HUES6 (cell line): ENCODE results near the gene ANKRD34A.
A peak's percentile ranks its signal among the peaks of the same experiment; 100 is the strongest.
"Not testable (repeated sequence)": the region's sequence is repeated elsewhere in the genome, so short reads cannot be mapped to it uniquely, and the experiment has no call there.

Source experiments
- H3K27ac ChIP-seq: 2 replicates; pipeline ENCODE4 v1.7.0; 2013; ENCODE audit warnings: low read depth, mild to moderate bottlenecking, low read length, inconsistent platforms
- H3K27me3 ChIP-seq: 2 replicates; pipeline ENCODE4 v1.6.1; 2013; ENCODE audit warnings: low read length; ENCODE audit not compliant: control insufficient read depth, insufficient read depth
- H3K36me3 ChIP-seq: 2 replicates; pipeline ENCODE4 v1.6.1; 2013; ENCODE audit warnings: low read length; ENCODE audit not compliant: control insufficient read depth, insufficient read depth
- H3K4me1 ChIP-seq: 2 replicates; pipeline ENCODE4 v1.6.1; 2013; ENCODE audit warnings: low read length; ENCODE audit not compliant: control insufficient read depth, insufficient read depth
- H3K4me3 ChIP-seq: 2 replicates; pipeline ENCODE4 v1.5.1; 2013; ENCODE audit warnings: low read depth, low read length
- H3K9ac ChIP-seq: one replicate; pipeline ENCODE4 v1.6.1; 2013; ENCODE audit warnings: mild to moderate bottlenecking, low read length
- H3K9me3 ChIP-seq: 2 replicates; pipeline ENCODE4 v1.6.1; 2013; ENCODE audit warnings: low read depth, low read length; ENCODE audit not compliant: control insufficient read depth, insufficient read depth

ANKRD34A gene

GRCh38 chr1:145936247-145936646, 28.1 kb downstream of the ANKRD34A start:
- H3K27ac ChIP-seq = no peak overlapping the region
- no peaks in the 10 kb centered on the region for H3K9me3 ChIP-seq
- H3K36me3 ChIP-seq = peaks cover 4% of the 10 kb centered on the region; the same call in 1 of the 2 replicates

GRCh38 chr1:145935708-145936107, 28.7 kb downstream of the ANKRD34A start:
- H3K4me3 ChIP-seq = no peak overlapping the region
- no peak overlapping the region for H3K27ac ChIP-seq
- peaks cover 22% of the 10 kb centered on the region for H3K4me1 ChIP-seq
- no peaks in the 10 kb centered on the region for H3K9me3 ChIP-seq
- H3K27me3 ChIP-seq = no peaks in the 10 kb centered on the region
- H3K36me3 ChIP-seq = peaks cover 4% of the 10 kb centered on the region; the same call in 1 of the 2 replicates
- no peak overlapping the region for H3K9ac ChIP-seq

More at GRCh38 chr1:145936247-145936646, 28.1 kb downstream of the ANKRD34A start:
- Histone ChIP-seq H3K4me1 (peaks cover 22% of the 10 kb centered on the region), H3K27me3 (no peaks in the 10 kb centered on the region), H3K9ac (peak overlapping the region; percentile 37), H3K4me3 (no peak overlapping the region)

- peaks cover 27% of the 10 kb centered on the region for H3K4me1 ChIP-seq
- H3K9ac ChIP-seq = peak overlapping the region; percentile 63
- H3K27ac ChIP-seq, H3K36me3 ChIP-seq, H3K27me3 ChIP-seq, H3K9me3 ChIP-seq: not testable (repeated sequence)
- 0 out of 2 replicates have a peak overlapping the region, but pooled peaks have one; percentile 30 for H3K4me3 ChIP-seq
Observed at GRCh38 chr1:145932522-145933009, 31.8 kb downstream of the ANKRD34A start.

GRCh38 chr1:145927916-145928643, 36.3 kb downstream of the ANKRD34A start:
- no peaks in the 10 kb centered on the region for H3K9me3 ChIP-seq
- peaks cover 23% of the 10 kb centered on the region for H3K36me3 ChIP-seq
- H3K27me3 ChIP-seq = no peaks in the 10 kb centered on the region
- H3K4me1 ChIP-seq = peaks cover 10% of the 10 kb centered on the region
- peak overlapping the region; percentile 96 for H3K27ac ChIP-seq
- peak overlapping the region; percentile 91 for H3K9ac ChIP-seq
- H3K4me3 ChIP-seq = peak overlapping the region; percentile 89

- H3K4me1 ChIP-seq = 0 out of 2 replicates have a peak, but pooled peaks cover 5% of the 10 kb centered on the region
- peak within 1 kb of the TSS; percentile 89 for H3K4me3 ChIP-seq
- no peaks in the 10 kb centered on the region for H3K27me3 ChIP-seq
- H3K9ac ChIP-seq = peak within 1 kb of the TSS; percentile 91
- peaks cover 31% of the 10 kb centered on the region for H3K36me3 ChIP-seq
- no peaks in the 10 kb centered on the region for H3K9me3 ChIP-seq
- H3K27ac ChIP-seq = peak within 1 kb of the TSS; percentile 96
Observed at GRCh38 chr1:145927063-145927886, 37.1 kb downstream of the ANKRD34A start, which contains the start of gene RBM8A. RBM8A (minus strand) TSS chr1:145927484; CDS start chr1:145927426, 58 bp downstream.

GRCh38 chr1:145926686-145927062, 37.7 kb downstream of the ANKRD34A start:
- H3K4me3 ChIP-seq = peak overlapping the region; percentile 89
- H3K27ac ChIP-seq = peak overlapping the region; percentile 96; the same call in 1 of the 2 replicates
- peak overlapping the region; percentile 91 for H3K9ac ChIP-seq
- H3K27me3 ChIP-seq = no peaks in the 10 kb centered on the region
- H3K4me1 ChIP-seq = 0 out of 2 replicates have a peak, but pooled peaks cover 5% of the 10 kb centered on the region
- H3K36me3 ChIP-seq = peaks cover 32% of the 10 kb centered on the region
- no peaks in the 10 kb centered on the region for H3K9me3 ChIP-seq

- Histone ChIP-seq H3K4me3 (no peak overlapping the region), H3K4me1 (peaks cover 7% of the 10 kb centered on the region), H3K27me3 (no peaks in the 10 kb centered on the region), H3K36me3 (peaks cover 35% of the 10 kb centered on the region), H3K9me3 (no peaks in the 10 kb centered on the region), H3K27ac (no peak overlapping the region), H3K9ac (no peak overlapping the region)
Observed at GRCh38 chr1:145922266-145922665, 42.1 kb downstream of the ANKRD34A start.

- H3K9ac ChIP-seq, H3K4me1 ChIP-seq, H3K27me3 ChIP-seq, H3K9me3 ChIP-seq, H3K27ac ChIP-seq, H3K4me3 ChIP-seq: not testable (repeated sequence)
- H3K36me3 ChIP-seq = peaks cover 22% of the 10 kb centered on the region
Observed at GRCh38 chr1:145920297-145920696, 44.1 kb downstream of the ANKRD34A start.

- Histone ChIP-seq H3K9me3 (no peaks in the 10 kb centered on the region), H3K4me1 (peaks cover 7% of the 10 kb centered on the region), H3K4me3 (peak overlapping the region; percentile 84), H3K27ac (no peak overlapping the region), H3K27me3 (no peaks in the 10 kb centered on the region), H3K36me3 (peaks cover 21% of the 10 kb centered on the region), H3K9ac (peak overlapping the region; percentile 80)
Observed at GRCh38 chr1:145918992-145919939, 45.1 kb downstream of the ANKRD34A start.
